ENCODE results near the gene SYNRG. TPM values are rescaled to one million over a fixed set of nuclear protein-coding genes. Genes with fewer than 3 reads are reported as not detected.

Gene SYNRG
- polyA plus RNA-seq, 1 donor (not counting 4 experiments of a cell fraction or from before 2014, with no cell fraction given), result 9.2 TPM

DNA sequence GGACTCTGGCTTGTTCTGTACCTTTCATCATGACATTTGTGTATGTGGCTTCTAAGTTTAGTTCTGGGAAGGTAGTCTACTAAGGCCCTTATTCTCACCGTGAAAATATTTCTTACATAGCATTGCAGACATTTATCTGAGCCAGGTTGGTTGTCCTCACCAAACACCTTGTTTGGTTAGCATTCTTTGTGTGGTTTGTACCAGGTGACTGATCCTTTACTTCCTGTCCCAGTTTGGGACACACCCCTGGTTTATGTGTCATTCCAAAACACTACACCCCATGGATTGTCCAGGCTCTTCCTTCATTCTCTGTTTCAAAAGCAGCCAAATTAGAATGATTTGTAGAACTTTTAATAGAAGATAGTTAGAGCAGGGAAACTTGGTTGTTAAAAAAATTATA is 142.7 kb downstream of the SYNRG start:
- FAIRE-seq, result no peak

DNA sequence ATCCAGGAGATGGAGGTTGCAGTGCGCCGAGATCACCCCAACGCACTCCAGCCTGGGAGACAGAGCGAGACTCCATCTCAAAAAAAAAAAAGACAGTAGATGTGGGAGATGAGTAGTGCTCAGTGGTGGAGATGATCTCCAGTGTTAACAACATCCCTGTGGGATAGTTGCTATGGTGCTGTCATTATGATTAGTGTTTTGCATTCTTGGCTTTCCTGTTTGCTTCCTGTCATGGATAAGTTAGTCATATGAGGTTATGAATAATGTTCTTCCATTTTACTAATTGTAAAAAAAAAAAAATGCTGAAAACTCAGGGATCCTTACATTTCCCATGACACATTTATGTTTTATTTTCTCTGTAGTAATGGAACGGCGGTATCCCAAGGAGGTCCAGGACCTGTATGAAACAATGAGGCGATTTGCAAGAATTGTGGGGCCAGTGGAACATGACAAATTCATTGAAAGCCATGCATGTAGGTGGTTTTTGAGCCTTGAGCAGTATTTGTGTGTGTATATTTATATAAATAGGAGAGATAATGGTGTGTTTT is 144.1 kb downstream of the SYNRG start:
- Histone ChIP-seq H3K9me3 (ENCODE audit: control insufficient read depth, low read depth, low read length) (no peaks in the 10 kb centered on the region), H3K4me2 (ENCODE audit: control insufficient read depth, extremely low read depth, insufficient read depth, low read depth, low read length) (no peak overlapping the region), H3K36me3 (ENCODE audit: control insufficient read depth in 2 of 2, extremely low read depth in 1 of 2, insufficient read depth in 2 of 2, low read length in 2 of 2) (peaks cover 0 to 5% of the 10 kb centered on the region in 2 experiments), H3K79me2 (ENCODE audit: control insufficient read depth, insufficient read depth, low read length) (no peaks in the 10 kb centered on the region), H4K20me1 (ENCODE audit: control insufficient read depth, extremely low read depth, insufficient read depth, low read length) (no peaks in the 10 kb centered on the region), H3K9ac (ENCODE audit: control insufficient read depth, extremely low read depth, insufficient read depth, low read length) (no peak overlapping the region), H3K4me1 (ENCODE audit: control insufficient read depth, extremely low read depth, insufficient read depth, low read length) (peaks cover 19% of the 10 kb centered on the region), H3K4me3 (ENCODE audit: control insufficient read depth in 2 of 3, extremely low read depth in 1 of 3, insufficient read depth in 2 of 3, low read depth in 1 of 3, low read length in 3 of 3) (no peak overlapping the region), H2AFZ (ENCODE audit: control insufficient read depth, low read length) (no peak overlapping the region), H3K27me3 (ENCODE audit: control insufficient read depth, extremely low read depth, insufficient read depth, low read length) (no peaks in the 10 kb centered on the region), H3K9me1 (ENCODE audit: control insufficient read depth, extremely low read depth, insufficient read depth, low read length) (no peaks in the 10 kb centered on the region), H3K27ac (ENCODE audit: control insufficient read depth, insufficient read depth, low read length) (peak overlapping the region; percentile 27)
- FAIRE-seq, result no peak
- TF ChIP-seq, protein P1, sequence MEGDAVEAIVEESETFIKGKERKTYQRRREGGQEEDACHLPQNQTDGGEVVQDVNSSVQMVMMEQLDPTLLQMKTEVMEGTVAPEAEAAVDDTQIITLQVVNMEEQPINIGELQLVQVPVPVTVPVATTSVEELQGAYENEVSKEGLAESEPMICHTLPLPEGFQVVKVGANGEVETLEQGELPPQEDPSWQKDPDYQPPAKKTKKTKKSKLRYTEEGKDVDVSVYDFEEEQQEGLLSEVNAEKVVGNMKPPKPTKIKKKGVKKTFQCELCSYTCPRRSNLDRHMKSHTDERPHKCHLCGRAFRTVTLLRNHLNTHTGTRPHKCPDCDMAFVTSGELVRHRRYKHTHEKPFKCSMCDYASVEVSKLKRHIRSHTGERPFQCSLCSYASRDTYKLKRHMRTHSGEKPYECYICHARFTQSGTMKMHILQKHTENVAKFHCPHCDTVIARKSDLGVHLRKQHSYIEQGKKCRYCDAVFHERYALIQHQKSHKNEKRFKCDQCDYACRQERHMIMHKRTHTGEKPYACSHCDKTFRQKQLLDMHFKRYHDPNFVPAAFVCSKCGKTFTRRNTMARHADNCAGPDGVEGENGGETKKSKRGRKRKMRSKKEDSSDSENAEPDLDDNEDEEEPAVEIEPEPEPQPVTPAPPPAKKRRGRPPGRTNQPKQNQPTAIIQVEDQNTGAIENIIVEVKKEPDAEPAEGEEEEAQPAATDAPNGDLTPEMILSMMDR (optimal IDR thresholded peaks at IDR 0.05 in 1 of 3, IDR thresholded peaks at IDR 0.05 in 1 of 3, conservative IDR thresholded peaks at IDR 0.05 in 1 of 3; ENCODE audit: extremely low read depth in 1 of 3, insufficient read depth in 2 of 3, low read length in 3 of 3), result no peak
- TF ChIP-seq EZH2 (IDR thresholded peaks at IDR 0.05; ENCODE audit: low read length), result no peak
- dilution Hi-C loops (cut with MboI; ENCODE audit: extremely low pct_ligation_motif_present, low sequenced_read_pairs), result no loop called here
- DNase-seq (ENCODE audit: low read depth, low spot score), result no peak

More for the DNA sequence above, 142.7 kb downstream of the SYNRG start:
- H3K4me2 ChIP-seq (ENCODE audit: control insufficient read depth, extremely low read depth, insufficient read depth, low read depth, low read length), result peak overlapping the region; percentile 41
- H3K9me3 ChIP-seq (ENCODE audit: control insufficient read depth, low read depth, low read length), result no peaks in the 10 kb centered on the region
- H3K27me3 ChIP-seq (ENCODE audit: control insufficient read depth, extremely low read depth, insufficient read depth, low read length), result no peaks in the 10 kb centered on the region
- no peak for DNase-seq (ENCODE audit: low read depth, low spot score)
- H3K36me3 ChIP-seq (ENCODE audit: control insufficient read depth in 2 of 2, extremely low read depth in 1 of 2, insufficient read depth in 2 of 2, low read length in 2 of 2), result peaks cover 0 to 8% of the 10 kb centered on the region in 2 experiments
- no peak overlapping the region for H3K4me3 ChIP-seq (ENCODE audit: control insufficient read depth in 2 of 3, extremely low read depth in 1 of 3, insufficient read depth in 2 of 3, low read depth in 1 of 3, low read length in 3 of 3)
- peaks cover 19% of the 10 kb centered on the region for H3K4me1 ChIP-seq (ENCODE audit: control insufficient read depth, extremely low read depth, insufficient read depth, low read length)
- peak overlapping the region; percentile 27 for H3K27ac ChIP-seq (ENCODE audit: control insufficient read depth, insufficient read depth, low read length)
- dilution Hi-C loops (cut with MboI; ENCODE audit: extremely low pct_ligation_motif_present, low sequenced_read_pairs), result no loop called here
- H4K20me1 ChIP-seq (ENCODE audit: control insufficient read depth, extremely low read depth, insufficient read depth, low read length), result no peaks in the 10 kb centered on the region
- TF ChIP-seq EZH2 (IDR thresholded peaks at IDR 0.05; ENCODE audit: low read length), result no peak
- TF ChIP-seq, protein P1 (optimal IDR thresholded peaks at IDR 0.05 in 1 of 3, IDR thresholded peaks at IDR 0.05 in 1 of 3, conservative IDR thresholded peaks at IDR 0.05 in 1 of 3; ENCODE audit: extremely low read depth in 1 of 3, insufficient read depth in 2 of 3, low read length in 3 of 3), result no peak
- no peaks in the 10 kb centered on the region for H3K79me2 ChIP-seq (ENCODE audit: control insufficient read depth, insufficient read depth, low read length)
- no peaks in the 10 kb centered on the region for H3K9me1 ChIP-seq (ENCODE audit: control insufficient read depth, extremely low read depth, insufficient read depth, low read length)
- no peak overlapping the region for H3K9ac ChIP-seq (ENCODE audit: control insufficient read depth, extremely low read depth, insufficient read depth, low read length)
- H2AFZ ChIP-seq (ENCODE audit: control insufficient read depth, low read length), result no peak overlapping the region

Small RNA genes lying within 50 kb of the gene (small RNA-seq; reads per million reads assigned to genes)
- 0 reads per million in 3 experiments for gene MIR378J (ENCODE audit: insufficient read length in 3 of 3, low read depth in 3 of 3, low replicate concordance in 1 of 3)

Other genes with a start within 250 kb of the SYNRG start
- gene C17orf78, start 233.4 kb downstream of the SYNRG start, polyA plus RNA-seq, result not detected in 3 replicates
- gene ACACA, start 202.6 kb downstream of the SYNRG start, polyA plus RNA-seq, result 66.7 to 85.8 TPM (median 82.2 TPM) in 3 replicates
- gene TADA2A, start 202.5 kb downstream of the SYNRG start, polyA plus RNA-seq, result 9.1 to 13.8 TPM (median 11.8 TPM) in 3 replicates
- gene DUSP14, start 119.5 kb downstream of the SYNRG start, polyA plus RNA-seq, result 169 to 226 TPM (median 210 TPM) in 3 replicates
- 10.3 to 22.4 TPM (median 21.8 TPM) in 3 replicates for gene DDX52, start 34.0 kb upstream of the SYNRG start, polyA plus RNA-seq
- not detected in 3 replicates for gene HNF1B, start 135.6 kb upstream of the SYNRG start, polyA plus RNA-seq